ENCODE measurements around the gene MAPK8. TPM values are rescaled to one million over a fixed set of nuclear protein-coding genes. Genes with fewer than 3 reads are reported as not detected.

Gene MAPK8
- total and polyA plus RNA-seq, 2 of the 4 experiments (the other 2 are of a cell fraction): 41.5 to 54.7 TPM

DNA sequence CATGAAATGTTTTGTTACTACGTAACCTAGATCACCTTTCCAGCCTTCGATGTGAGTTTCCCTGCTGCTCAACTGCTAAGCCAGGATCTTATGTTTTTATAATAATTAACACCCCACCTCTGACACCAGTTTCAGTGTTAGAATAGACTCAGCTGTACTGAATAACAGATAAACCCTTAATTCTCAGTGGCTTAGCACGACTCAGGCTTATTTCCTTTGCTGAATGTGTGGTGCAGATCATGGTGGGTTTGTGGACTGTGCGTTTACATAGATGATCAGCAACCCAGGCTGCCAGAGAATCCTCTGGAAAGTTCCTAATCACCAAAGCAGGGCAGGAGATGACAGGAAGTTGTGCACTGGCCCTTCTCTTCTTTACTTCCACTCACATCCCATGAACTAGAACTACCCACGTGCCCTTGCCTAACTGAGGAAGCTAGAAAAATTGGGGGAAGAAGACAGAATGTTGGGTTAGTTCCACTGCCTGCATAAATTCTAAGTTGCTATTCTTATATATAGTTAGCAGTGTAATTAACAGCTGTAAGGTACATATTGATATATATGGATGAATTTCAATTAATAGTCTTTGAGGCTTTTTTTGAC lies 111.8 kb downstream of the MAPK8 start:
- Histone ChIP-seq H3K79me1 (ENCODE audit: low read depth in 1 of 2, low read length in 2 of 2) (peaks cover 16 to 36% of the 10 kb centered on the region in 2 experiments), H2AK5ac (ENCODE audit: low read depth, low read length) (peak overlapping the region; percentile 53), H3K4me3 (ENCODE audit: insufficient read depth, low read depth, low read length) (no peak overlapping the region), H2BK15ac (ENCODE audit: low read depth, low read length) (0 out of 3 replicates have a peak overlapping the region, but pooled peaks have one; percentile 54), H4K20me1 (ENCODE audit: insufficient read depth, low read length) (no peaks in the 10 kb centered on the region; the same call in 1 of the 2 replicates), H3K14ac (replicated peaks; ENCODE audit: low read depth, low read length) (peak overlapping the region; percentile 60), H4K5ac (ENCODE audit: low read depth, low read length) (peak overlapping the region; percentile 84; the same call in 1 of the 2 replicates), H3K27ac (ENCODE audit: insufficient read depth, low read length) (no peak overlapping the region), H3K4ac (ENCODE audit: low read depth, low read length) (0 out of 2 replicates have a peak overlapping the region, but pooled peaks have one; percentile 18), H3K18ac (ENCODE audit: low read depth, low read length) (no peak overlapping the region), H3K36me3 (ENCODE audit: control insufficient read depth, insufficient read depth, low read length) (peaks cover 3% of the 10 kb centered on the region), H3K9me1 (ENCODE audit: insufficient read depth, low read length) (peaks cover 11% of the 10 kb centered on the region; the same call in 1 of the 2 replicates), H3K9ac (ENCODE audit: low read depth, low read length) (no peak overlapping the region), H3K4me2 (ENCODE audit: low read depth, low read length) (no peak overlapping the region), H4K8ac (ENCODE audit: low read depth in 2 of 2, low read length in 2 of 2) (0 out of 4 replicates have a peak overlapping the region, but pooled peaks of 1 of the 2 experiments have one; percentile 10), H2BK120ac (ENCODE audit: low read depth, low read length) (no peak overlapping the region), H3K56ac (ENCODE audit: extremely low read depth, insufficient read depth, low read length) (no peak overlapping the region), H2AFZ (replicated peaks; ENCODE audit: low read length, poor library complexity) (no peak overlapping the region), H3K9me3 (ENCODE audit: control insufficient read depth, insufficient read depth, low read length) (no peaks in the 10 kb centered on the region), H2BK5ac (ENCODE audit: low read depth, low read length, poor library complexity, severe bottlenecking) (peak overlapping the region; percentile 14), H2BK20ac (ENCODE audit: low read depth, low read length) (peak overlapping the region; percentile 41; the same call in 1 of the 2 replicates), H4K91ac (ENCODE audit: insufficient read depth, low read depth, low read length) (no peak overlapping the region), H3K23ac (ENCODE audit: low read depth, low read length) (peak overlapping the region; percentile 5; the same call in 1 of the 2 replicates), H3K4me1 (ENCODE audit: control insufficient read depth, insufficient read depth, low read length) (peaks cover 9% of the 10 kb centered on the region), H3K27me3 (ENCODE audit: control insufficient read depth, insufficient read depth, low read length) (no peaks in the 10 kb centered on the region), H2AK9ac (replicated peaks; ENCODE audit: low read depth, low read length, poor library complexity) (no peak overlapping the region)
- intact Hi-C loops (cut with micrococcal nuclease) (no loop called here), in situ Hi-C loops (cut with MboI; ENCODE audit: low sequenced_read_pairs) (no loop called here), dilution Hi-C loops (cut with HindIII; ENCODE audit: low sequenced_read_pairs, unreplicated experiment) (no loop called here)
- DNase-seq (no peak), ATAC-seq (ENCODE audit: low read depth) (no peak)
- WGBS, 2 experiments (ENCODE audit: extremely low coverage in 2 of 2, insufficient read length in 1 of 2): no CpG with 5 or more reads among the region's 5 CpGs
- ChIA-PET POLR2A (ENCODE audit: unreplicated experiment) (no interaction called here), CTCF (interaction anchor here (1.2 kb wide), 1 partner anchor 12 kb away, joined by 3 read pairs; no protein-coding TSS in a partner anchor)
- no peak for TF ChIP-seq RAD21 (IDR thresholded peaks at IDR 0.05; ENCODE audit: low read length)
- TF ChIP-seq, protein P1, sequence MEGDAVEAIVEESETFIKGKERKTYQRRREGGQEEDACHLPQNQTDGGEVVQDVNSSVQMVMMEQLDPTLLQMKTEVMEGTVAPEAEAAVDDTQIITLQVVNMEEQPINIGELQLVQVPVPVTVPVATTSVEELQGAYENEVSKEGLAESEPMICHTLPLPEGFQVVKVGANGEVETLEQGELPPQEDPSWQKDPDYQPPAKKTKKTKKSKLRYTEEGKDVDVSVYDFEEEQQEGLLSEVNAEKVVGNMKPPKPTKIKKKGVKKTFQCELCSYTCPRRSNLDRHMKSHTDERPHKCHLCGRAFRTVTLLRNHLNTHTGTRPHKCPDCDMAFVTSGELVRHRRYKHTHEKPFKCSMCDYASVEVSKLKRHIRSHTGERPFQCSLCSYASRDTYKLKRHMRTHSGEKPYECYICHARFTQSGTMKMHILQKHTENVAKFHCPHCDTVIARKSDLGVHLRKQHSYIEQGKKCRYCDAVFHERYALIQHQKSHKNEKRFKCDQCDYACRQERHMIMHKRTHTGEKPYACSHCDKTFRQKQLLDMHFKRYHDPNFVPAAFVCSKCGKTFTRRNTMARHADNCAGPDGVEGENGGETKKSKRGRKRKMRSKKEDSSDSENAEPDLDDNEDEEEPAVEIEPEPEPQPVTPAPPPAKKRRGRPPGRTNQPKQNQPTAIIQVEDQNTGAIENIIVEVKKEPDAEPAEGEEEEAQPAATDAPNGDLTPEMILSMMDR (conservative IDR thresholded peaks at IDR 0.05; ENCODE audit: low read depth, low read length): no peak
- TF ChIP-seq MAFK (IDR thresholded peaks at IDR 0.05; ENCODE audit: low read depth, low read length): no peak
- TF ChIP-seq POLR2A (IDR thresholded peaks at IDR 0.05; ENCODE audit: low read depth, low read length): no peak
- TF ChIP-seq FOS (IDR thresholded peaks at IDR 0.05; ENCODE audit: low read depth, low read length): no peak
- BruUV-seq (replicated peaks): no TSS peak

Data from IMR-90 (cell line).